ENCODE data around the gene DNASE1L1.

DNA sequence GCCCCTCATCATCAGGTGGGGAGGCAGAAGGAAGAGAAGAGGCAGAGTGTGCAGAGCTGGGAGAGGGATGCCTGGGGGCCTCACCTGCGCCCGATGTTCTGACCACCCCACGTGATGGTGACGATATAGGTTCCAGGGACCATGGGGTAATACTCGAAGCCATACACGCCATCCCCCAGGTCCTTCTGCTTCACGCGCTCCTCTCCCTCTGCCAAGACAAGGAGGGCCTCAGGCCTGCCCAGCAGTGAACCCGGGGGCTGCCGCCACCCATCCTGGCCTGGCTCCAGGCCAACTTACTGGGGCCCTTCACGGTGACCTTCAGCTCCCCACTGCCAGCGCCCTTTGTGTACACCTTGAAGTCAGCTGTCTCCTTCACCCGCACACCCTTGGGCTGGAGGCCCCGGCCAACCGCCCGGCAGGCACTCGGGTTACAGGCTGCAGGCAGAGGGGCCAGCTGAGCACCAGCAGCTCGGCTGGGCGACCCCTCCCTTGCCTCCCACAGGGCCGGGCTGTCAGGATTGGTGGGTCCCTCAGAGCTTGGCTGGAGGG, 43.9 kb downstream of the DNASE1L1 start:
- TF ChIP-seq YY1 (IDR thresholded peaks at IDR 0.05) = no peak
- TF ChIP-seq, protein P1, sequence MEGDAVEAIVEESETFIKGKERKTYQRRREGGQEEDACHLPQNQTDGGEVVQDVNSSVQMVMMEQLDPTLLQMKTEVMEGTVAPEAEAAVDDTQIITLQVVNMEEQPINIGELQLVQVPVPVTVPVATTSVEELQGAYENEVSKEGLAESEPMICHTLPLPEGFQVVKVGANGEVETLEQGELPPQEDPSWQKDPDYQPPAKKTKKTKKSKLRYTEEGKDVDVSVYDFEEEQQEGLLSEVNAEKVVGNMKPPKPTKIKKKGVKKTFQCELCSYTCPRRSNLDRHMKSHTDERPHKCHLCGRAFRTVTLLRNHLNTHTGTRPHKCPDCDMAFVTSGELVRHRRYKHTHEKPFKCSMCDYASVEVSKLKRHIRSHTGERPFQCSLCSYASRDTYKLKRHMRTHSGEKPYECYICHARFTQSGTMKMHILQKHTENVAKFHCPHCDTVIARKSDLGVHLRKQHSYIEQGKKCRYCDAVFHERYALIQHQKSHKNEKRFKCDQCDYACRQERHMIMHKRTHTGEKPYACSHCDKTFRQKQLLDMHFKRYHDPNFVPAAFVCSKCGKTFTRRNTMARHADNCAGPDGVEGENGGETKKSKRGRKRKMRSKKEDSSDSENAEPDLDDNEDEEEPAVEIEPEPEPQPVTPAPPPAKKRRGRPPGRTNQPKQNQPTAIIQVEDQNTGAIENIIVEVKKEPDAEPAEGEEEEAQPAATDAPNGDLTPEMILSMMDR (IDR thresholded peaks at IDR 0.05; ENCODE audit: low read depth, low read length, missing input control) = no peak
- TF ChIP-seq ATF3 (IDR thresholded peaks at IDR 0.05) = no peak
- TF ChIP-seq RAD21 (IDR thresholded peaks at IDR 0.05) = no peak
- TF ChIP-seq TAF1 (conservative IDR thresholded peaks at IDR 0.05) = no peak
- no peak for TF ChIP-seq MAX (IDR thresholded peaks at IDR 0.05)
- no peak for TF ChIP-seq EGR1 (IDR thresholded peaks at IDR 0.05; ENCODE audit: low read depth in 2 of 2)
- TF ChIP-seq, protein P2, sequence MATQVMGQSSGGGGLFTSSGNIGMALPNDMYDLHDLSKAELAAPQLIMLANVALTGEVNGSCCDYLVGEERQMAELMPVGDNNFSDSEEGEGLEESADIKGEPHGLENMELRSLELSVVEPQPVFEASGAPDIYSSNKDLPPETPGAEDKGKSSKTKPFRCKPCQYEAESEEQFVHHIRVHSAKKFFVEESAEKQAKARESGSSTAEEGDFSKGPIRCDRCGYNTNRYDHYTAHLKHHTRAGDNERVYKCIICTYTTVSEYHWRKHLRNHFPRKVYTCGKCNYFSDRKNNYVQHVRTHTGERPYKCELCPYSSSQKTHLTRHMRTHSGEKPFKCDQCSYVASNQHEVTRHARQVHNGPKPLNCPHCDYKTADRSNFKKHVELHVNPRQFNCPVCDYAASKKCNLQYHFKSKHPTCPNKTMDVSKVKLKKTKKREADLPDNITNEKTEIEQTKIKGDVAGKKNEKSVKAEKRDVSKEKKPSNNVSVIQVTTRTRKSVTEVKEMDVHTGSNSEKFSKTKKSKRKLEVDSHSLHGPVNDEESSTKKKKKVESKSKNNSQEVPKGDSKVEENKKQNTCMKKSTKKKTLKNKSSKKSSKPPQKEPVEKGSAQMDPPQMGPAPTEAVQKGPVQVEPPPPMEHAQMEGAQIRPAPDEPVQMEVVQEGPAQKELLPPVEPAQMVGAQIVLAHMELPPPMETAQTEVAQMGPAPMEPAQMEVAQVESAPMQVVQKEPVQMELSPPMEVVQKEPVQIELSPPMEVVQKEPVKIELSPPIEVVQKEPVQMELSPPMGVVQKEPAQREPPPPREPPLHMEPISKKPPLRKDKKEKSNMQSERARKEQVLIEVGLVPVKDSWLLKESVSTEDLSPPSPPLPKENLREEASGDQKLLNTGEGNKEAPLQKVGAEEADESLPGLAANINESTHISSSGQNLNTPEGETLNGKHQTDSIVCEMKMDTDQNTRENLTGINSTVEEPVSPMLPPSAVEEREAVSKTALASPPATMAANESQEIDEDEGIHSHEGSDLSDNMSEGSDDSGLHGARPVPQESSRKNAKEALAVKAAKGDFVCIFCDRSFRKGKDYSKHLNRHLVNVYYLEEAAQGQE (IDR thresholded peaks at IDR 0.05) = no peak
- no peak for TF ChIP-seq SP1 (IDR thresholded peaks at IDR 0.05)
- no peak for TF ChIP-seq RXRA (IDR thresholded peaks at IDR 0.05)
